HG03280 (cell line): ENCODE data around the gene VSTM2B.

ENCODE experiments used
- ATAC-seq: cut with Tn5 transposase; IDR thresholded peaks from one replicate; pipeline ENCODE4 v1.9.1; 2021; ENCODE audit warnings: mild to moderate bottlenecking, moderate library complexity; ENCODE audit not compliant: unreplicated experiment

Gene VSTM2B

GRCh38 chr19:29515233-29515619 is 10.6 kb upstream of the VSTM2B start:
- no peak for ATAC-seq

- no peak for ATAC-seq
Measured at GRCh38 chr19:29515706-29516357, 10.0 kb upstream of the VSTM2B start.

GRCh38 chr19:29516358-29516725 is 9.5 kb upstream of the VSTM2B start:
- no peak for ATAC-seq

GRCh38 chr19:29516821-29517395 is 8.9 kb upstream of the VSTM2B start:
- ATAC-seq: no peak

- ATAC-seq: no peak
Measured at GRCh38 chr19:29517412-29517811, 8.4 kb upstream of the VSTM2B start.

- ATAC-seq: no peak
Measured at GRCh38 chr19:29517946-29518345, 7.8 kb upstream of the VSTM2B start.

GRCh38 chr19:29519146-29519545 is 6.6 kb upstream of the VSTM2B start:
- no peak for ATAC-seq

GRCh38 chr19:29519931-29520330 is 5.9 kb upstream of the VSTM2B start:
- no peak for ATAC-seq

GRCh38 chr19:29520390-29520789 is 5.4 kb upstream of the VSTM2B start:
- ATAC-seq: no peak

GRCh38 chr19:29521291-29522075 is 4.3 kb upstream of the VSTM2B start:
- no peak for ATAC-seq

- no peak for ATAC-seq
Measured at GRCh38 chr19:29523568-29523967, 2.2 kb upstream of the VSTM2B start.

GRCh38 chr19:29524201-29524911 is 1.4 kb upstream of the VSTM2B start:
- ATAC-seq: no peak

GRCh38 chr19:29524912-29525831 is 622 bp upstream of the VSTM2B start:
- no peak for ATAC-seq

- ATAC-seq: no peak
Measured at GRCh38 chr19:29526730-29527499, 1.1 kb downstream of the VSTM2B start.

- ATAC-seq: no peak
Measured at GRCh38 chr19:29527500-29528328, 1.9 kb downstream of the VSTM2B start.

GRCh38 chr19:29528350-29528945 is 2.7 kb downstream of the VSTM2B start:
- ATAC-seq: peak; percentile 77

GRCh38 chr19:29528946-29529645 is 3.3 kb downstream of the VSTM2B start:
- ATAC-seq: no peak
